Fibroblast of lung (primary cell): ENCODE results near the gene VAMP7. TPM values are rescaled to one million over a fixed set of nuclear protein-coding genes. Genes with fewer than 3 reads are reported as not detected.
"Not testable (repeated sequence)": the region's sequence is repeated elsewhere in the genome, so short reads cannot be mapped to it uniquely, and the experiment has no call there.

ENCODE experiments used
- DNase-seq, 2 donors: peaks; one replicate each; pipeline versions ENCODE4 v3.0.0 to v3.0.0-alpha.2; 2010; ENCODE audit warnings: low read depth in 2 of 2
- H2AFZ ChIP-seq: 2 replicates; pipeline ENCODE4 v1.5.1; 2012; ENCODE audit warnings: low read length, control low read depth, inconsistent platforms
- H3K27ac ChIP-seq: 2 replicates; pipeline ENCODE4 v1.5.1; 2011; ENCODE audit warnings: low read length, control low read depth; ENCODE audit not compliant: insufficient read depth
- H3K27me3 ChIP-seq: 2 replicates; pipeline ENCODE4 v1.5.1; 2011; ENCODE audit warnings: mild to moderate bottlenecking, low read length; ENCODE audit not compliant: control insufficient read depth, insufficient read depth
- H3K36me3 ChIP-seq: 2 replicates; pipeline ENCODE4 v1.5.1; 2011; ENCODE audit warnings: low read length; ENCODE audit not compliant: control insufficient read depth, insufficient read depth
- H3K4me1 ChIP-seq: 2 replicates; pipeline ENCODE4 v1.5.1; 2011; ENCODE audit warnings: low read length; ENCODE audit not compliant: control insufficient read depth, insufficient read depth; ENCODE audit errors: extremely low read depth
- H3K4me2 ChIP-seq: 2 replicates; pipeline ENCODE4 v1.5.1; 2011; ENCODE audit warnings: low read length, control low read depth; ENCODE audit not compliant: insufficient read depth; ENCODE audit errors: extremely low read depth
- H3K4me3 ChIP-seq, 4 experiments: fragments of 200-600 bp in 1 of 4; sonication (generic) in 1 of 4; replicated peaks in 1 of 4; 2 replicates each; pipeline ENCODE4 v1.5.1; 2011 to 2016; ENCODE audit warnings: low read length in 4 of 4, low read depth in 3 of 4, mild to moderate bottlenecking in 3 of 4, control low read depth in 2 of 4, inconsistent platforms in 1 of 4, mixed read lengths in 1 of 4; ENCODE audit not compliant: insufficient read depth in 1 of 4; ENCODE audit errors: control extremely low read depth in 1 of 4
- H3K79me2 ChIP-seq: 2 replicates; pipeline ENCODE4 v1.5.1; 2012; ENCODE audit warnings: mild to moderate bottlenecking, low read length, inconsistent platforms; ENCODE audit not compliant: control insufficient read depth, insufficient read depth
- H3K9ac ChIP-seq: 2 replicates; pipeline ENCODE4 v1.5.1; 2011; ENCODE audit warnings: mild to moderate bottlenecking, low read length, control low read depth; ENCODE audit not compliant: insufficient read depth
- H3K9me3 ChIP-seq: 2 replicates; pipeline ENCODE4 v1.5.1; 2012; ENCODE audit warnings: low read depth, low read length; ENCODE audit not compliant: control insufficient read depth, insufficient read depth
- H4K20me1 ChIP-seq: 2 replicates; pipeline ENCODE4 v1.5.1; 2011; ENCODE audit warnings: low read length; ENCODE audit not compliant: control insufficient read depth, insufficient read depth; ENCODE audit errors: extremely low read depth
- EZH2 ChIP-seq: IDR thresholded peaks from 2 replicates; pipeline ENCODE4 v1.5.1; 2012; ENCODE audit warnings: low read length, control low read depth, mild to moderate bottlenecking; ENCODE audit errors: missing control alignments
- polyA plus RNA-seq, 2 donors: library from polyadenylated mRNA; depleted of rRNA in 1 of 2; stranded (reverse) in 1 of 2; unstranded in 1 of 2; fragments of >200 nt; gene quantifications; 2 replicates each; pipeline ENCODE4 v1.2.1, GENCODE V29; 2011 to 2012; ENCODE audit warnings: missing spikeins in 1 of 2
- total RNA-seq: library from RNA; depleted of rRNA; stranded (reverse); fragments of >200 nt; gene quantifications from 2 replicates; pipeline ENCODE4 v1.2.1, GENCODE V29; 2014
- TF ChIP-seq, protein P1 (sequence below), 2 donors: IDR thresholded peaks in 1 of 2; conservative IDR thresholded peaks in 1 of 2; 1 replicate in 1 of 2; 2 replicates in 1 of 2; pipeline ENCODE4 v1.5.1; 2011 to 2012; ENCODE audit warnings: low read length in 2 of 2, control low read depth in 1 of 2, inconsistent platforms in 1 of 2, low read depth in 1 of 2, mild to moderate bottlenecking in 1 of 2

Gene VAMP7
- total and polyA plus RNA-seq, 2 donors (not counting 1 experiment from before 2014, with no cell fraction given), result 40.1 to 68.4 TPM

DNA sequence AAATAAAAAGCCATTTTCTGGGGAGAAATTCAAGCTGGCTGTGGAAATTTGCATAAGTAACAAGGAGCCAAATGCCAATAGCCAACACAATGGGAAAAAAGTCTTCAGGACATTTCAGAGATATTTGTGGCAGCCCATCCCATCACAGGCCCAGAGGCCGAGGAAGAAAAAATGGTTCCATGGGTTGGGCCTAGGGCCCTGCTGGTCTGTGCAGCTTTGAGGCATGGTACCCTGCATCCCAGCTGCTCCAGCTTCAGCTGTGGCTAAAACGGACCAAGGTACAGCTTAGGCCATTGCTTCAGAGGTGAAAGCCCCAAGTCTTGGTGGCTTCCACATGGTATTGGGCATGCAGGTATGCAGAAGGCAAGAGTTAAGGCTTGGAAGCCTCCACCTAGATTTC lies 102.2 kb downstream of the VAMP7 start:
- Histone ChIP-seq H3K79me2 (no peaks in the 10 kb centered on the region), H3K4me3 (no peak overlapping the region), H3K27me3 (no peaks in the 10 kb centered on the region), H2AFZ (no peak overlapping the region), H3K4me2 (no peak overlapping the region), H3K9me3 (no peaks in the 10 kb centered on the region), H3K4me1 (no peaks in the 10 kb centered on the region), H3K9ac (no peak overlapping the region), H3K27ac (no peak overlapping the region), H3K36me3 (no peaks in the 10 kb centered on the region), H4K20me1 (no peaks in the 10 kb centered on the region)
- no peak for DNase-seq
- no peak for TF ChIP-seq EZH2
- TF ChIP-seq, protein P1, sequence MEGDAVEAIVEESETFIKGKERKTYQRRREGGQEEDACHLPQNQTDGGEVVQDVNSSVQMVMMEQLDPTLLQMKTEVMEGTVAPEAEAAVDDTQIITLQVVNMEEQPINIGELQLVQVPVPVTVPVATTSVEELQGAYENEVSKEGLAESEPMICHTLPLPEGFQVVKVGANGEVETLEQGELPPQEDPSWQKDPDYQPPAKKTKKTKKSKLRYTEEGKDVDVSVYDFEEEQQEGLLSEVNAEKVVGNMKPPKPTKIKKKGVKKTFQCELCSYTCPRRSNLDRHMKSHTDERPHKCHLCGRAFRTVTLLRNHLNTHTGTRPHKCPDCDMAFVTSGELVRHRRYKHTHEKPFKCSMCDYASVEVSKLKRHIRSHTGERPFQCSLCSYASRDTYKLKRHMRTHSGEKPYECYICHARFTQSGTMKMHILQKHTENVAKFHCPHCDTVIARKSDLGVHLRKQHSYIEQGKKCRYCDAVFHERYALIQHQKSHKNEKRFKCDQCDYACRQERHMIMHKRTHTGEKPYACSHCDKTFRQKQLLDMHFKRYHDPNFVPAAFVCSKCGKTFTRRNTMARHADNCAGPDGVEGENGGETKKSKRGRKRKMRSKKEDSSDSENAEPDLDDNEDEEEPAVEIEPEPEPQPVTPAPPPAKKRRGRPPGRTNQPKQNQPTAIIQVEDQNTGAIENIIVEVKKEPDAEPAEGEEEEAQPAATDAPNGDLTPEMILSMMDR (conservative IDR thresholded peaks at IDR 0.05 in 1 of 2, IDR thresholded peaks at IDR 0.05 in 1 of 2; ENCODE audit: low read depth in 1 of 2, low read length in 2 of 2), result no peak

DNA sequence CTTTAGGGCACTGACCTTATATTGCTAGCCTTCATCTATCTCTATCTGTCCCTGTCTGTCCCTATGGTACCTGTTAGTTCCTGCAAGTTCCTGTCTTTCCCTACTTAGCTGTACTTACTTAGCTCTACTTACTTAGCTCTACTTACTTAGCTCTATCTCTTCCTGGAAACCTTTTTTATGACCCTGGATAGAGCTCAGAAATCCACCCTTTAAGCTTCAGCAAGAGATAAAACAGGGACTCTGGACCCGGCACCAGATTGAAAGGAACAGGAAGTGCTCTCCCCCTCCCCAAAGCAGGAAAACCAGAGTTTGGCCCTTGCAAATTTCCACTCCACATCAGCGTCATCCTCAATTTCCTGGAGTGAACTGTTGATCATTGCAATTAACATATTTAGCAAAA lies 104.1 kb downstream of the VAMP7 start:
- H3K27ac ChIP-seq, result no peak overlapping the region
- H2AFZ ChIP-seq, result no peak overlapping the region
- TF ChIP-seq, protein P1 (conservative IDR thresholded peaks at IDR 0.05 in 1 of 2, IDR thresholded peaks at IDR 0.05 in 1 of 2; ENCODE audit: low read depth in 1 of 2, low read length in 2 of 2), result no peak
- TF ChIP-seq EZH2, result no peak
- no peaks in the 10 kb centered on the region for H4K20me1 ChIP-seq
- no peaks in the 10 kb centered on the region for H3K9me3 ChIP-seq
- no peak for DNase-seq
- no peaks in the 10 kb centered on the region for H3K36me3 ChIP-seq
- H3K79me2 ChIP-seq, result no peaks in the 10 kb centered on the region
- H3K4me2 ChIP-seq, result no peak overlapping the region
- no peak overlapping the region for H3K4me3 ChIP-seq
- H3K4me1 ChIP-seq, result no peaks in the 10 kb centered on the region
- no peak overlapping the region for H3K9ac ChIP-seq
- no peaks in the 10 kb centered on the region for H3K27me3 ChIP-seq

DNA sequence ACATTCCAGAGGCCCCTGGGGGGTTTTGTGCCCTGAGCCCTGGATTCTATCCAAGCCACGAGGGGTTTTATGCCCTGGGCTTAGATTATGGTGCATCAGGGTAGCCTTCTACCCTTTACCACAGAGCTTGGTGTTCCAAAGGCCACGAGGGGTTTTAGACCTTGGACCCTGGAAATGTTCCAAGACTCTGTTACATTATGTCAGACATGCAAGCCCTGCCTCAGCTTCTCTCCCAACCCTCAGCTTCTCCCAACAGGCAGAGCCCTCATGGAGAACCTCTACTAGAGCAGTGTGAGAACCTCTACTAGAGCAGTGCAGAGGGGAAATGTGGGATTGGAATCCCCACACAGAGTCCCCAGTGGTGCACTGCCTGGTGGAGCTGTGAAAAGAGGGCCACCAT lies 105.8 kb downstream of the VAMP7 start:
- not testable (repeated sequence) for H3K9me3 ChIP-seq, H3K9ac ChIP-seq, H3K4me3 ChIP-seq, H4K20me1 ChIP-seq, H3K36me3 ChIP-seq, H2AFZ ChIP-seq, H3K4me1 ChIP-seq, H3K4me2 ChIP-seq, H3K27ac ChIP-seq, H3K27me3 ChIP-seq, DNase-seq, H3K79me2 ChIP-seq
